ACHN (cell line): ENCODE results near the gene TRIOBP.
"Not testable (repeated sequence)": the region's sequence is repeated elsewhere in the genome, so short reads cannot be mapped to it uniquely, and the experiment has no call there.

Source experiments
- DNase-seq: peaks from one replicate; pipeline ENCODE4 v3.0.0-alpha.2; 2015
- in situ Hi-C: cut with HindIII; loops from 2 replicates; pipeline ENCODE4 v1.10.0; 2017; ENCODE audit warnings: low sequenced_read_pairs, low pct_ligation_motif_present, low pct_unique_long_range_greater_than_20kb

The TRIOBP gene

DNA sequence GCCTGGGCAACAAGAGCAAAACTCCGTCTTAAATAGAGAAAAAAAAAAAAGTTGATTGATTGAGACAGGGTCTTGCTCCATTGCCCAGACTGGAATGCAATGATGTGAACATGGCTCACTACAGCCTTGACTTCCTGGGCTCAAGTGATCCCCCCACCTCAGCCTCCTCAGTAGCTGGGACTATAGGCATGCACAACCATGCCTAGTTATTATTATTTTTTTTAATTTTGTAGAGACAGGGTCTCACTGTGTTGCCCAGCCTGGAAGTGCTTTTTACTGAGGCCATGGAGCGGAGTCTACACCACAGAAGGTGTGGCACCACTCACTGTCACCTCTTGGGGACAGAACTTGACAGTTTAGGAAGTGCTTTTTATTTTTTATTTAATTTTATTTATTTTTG is 17.8 kb downstream of the TRIOBP start:
- no peak for DNase-seq
- in situ Hi-C loops, result no loop called here

DNA sequence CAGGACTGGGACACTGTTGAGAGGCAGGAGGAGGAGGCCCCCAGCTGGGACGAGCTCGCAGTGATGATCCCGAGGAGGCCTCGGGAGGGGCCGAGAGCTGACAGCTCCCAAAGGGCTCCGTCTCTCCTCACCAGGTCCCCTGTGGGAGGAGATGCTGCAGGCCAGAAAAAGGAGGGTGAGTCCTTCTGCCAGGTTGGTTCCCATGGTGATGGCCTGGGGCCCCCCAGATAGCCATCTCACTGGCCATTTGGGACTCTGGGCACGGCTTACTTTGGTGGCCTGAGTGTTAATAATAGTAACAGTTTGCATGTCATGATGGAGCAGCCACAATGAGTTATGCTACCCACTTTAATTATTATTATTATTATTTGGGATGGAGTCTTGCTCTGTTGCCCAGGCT is 18.9 kb downstream of the TRIOBP start:
- DNase-seq, result no peak
- in situ Hi-C loops, result no loop called here

DNA sequence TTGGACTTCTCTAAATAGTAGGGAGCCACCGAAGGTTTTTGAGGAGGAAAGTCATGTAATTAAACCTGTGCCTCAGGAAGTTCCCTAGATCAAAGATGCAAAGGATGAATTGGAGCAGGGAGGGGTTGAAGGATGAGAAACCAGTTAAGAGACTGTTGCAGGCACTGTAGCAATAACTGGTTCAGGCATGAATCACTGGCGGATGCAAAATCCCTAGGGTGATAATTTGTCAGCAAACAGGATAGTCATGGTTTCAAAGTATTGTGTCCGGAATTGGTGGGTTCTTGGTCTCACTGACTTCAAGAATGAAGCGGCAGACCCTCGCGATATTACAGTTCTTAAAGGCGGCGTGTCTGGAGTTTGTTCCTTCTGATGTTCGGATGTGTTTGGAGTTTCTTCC is 19.9 kb downstream of the TRIOBP start:
- no peak for DNase-seq
- in situ Hi-C loops, result no loop called here

DNA sequence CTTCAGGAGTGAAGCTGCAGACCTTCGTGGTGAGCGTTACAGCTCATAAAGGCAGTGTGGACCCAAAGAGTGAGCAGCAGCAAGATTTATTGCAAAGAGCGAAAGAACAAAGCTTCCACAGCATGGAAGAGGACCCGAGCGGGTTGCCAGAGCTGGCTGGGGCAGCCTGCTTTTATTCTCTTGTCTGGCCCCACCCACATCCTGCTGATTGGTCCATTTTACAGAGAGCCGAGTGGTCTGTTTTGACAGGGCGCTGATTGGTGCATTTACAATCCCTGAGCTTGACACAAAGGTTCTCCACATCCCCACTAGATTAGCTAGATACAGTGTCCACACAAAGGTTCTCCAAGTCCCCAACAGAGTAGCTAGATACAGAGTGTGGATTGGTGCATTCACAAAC is 20.4 kb downstream of the TRIOBP start:
- in situ Hi-C loops, DNase-seq: not testable (repeated sequence)

DNA sequence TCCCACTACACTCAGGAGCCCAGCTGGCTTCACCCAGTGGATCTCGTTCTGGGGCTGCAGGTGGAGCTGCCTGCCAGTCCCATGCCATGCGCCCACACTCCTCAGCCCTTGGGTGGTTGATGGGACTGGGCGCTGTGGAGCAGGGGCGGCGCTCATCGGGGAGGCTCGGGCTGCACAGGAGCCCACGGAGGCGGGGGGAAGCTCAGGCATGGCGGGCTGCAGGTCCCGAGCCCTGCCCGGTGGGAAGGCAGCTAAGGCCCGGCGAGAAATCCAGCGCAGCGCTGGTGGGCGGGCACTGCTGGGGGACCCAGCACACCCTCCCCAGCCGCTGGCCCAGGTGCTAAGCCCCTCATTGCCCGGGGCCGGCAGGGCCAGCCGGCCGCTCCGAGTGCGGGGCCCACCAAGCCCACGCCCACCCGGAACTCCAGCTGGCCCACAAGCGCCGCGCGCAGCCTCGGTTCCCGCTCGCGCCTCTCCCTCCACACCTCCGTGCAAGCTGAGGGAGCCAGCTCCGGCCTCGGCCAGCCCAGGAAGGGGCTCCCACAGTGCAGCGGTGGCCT is 21.0 kb downstream of the TRIOBP start:
- DNase-seq, in situ Hi-C loops: not testable (repeated sequence)

DNA sequence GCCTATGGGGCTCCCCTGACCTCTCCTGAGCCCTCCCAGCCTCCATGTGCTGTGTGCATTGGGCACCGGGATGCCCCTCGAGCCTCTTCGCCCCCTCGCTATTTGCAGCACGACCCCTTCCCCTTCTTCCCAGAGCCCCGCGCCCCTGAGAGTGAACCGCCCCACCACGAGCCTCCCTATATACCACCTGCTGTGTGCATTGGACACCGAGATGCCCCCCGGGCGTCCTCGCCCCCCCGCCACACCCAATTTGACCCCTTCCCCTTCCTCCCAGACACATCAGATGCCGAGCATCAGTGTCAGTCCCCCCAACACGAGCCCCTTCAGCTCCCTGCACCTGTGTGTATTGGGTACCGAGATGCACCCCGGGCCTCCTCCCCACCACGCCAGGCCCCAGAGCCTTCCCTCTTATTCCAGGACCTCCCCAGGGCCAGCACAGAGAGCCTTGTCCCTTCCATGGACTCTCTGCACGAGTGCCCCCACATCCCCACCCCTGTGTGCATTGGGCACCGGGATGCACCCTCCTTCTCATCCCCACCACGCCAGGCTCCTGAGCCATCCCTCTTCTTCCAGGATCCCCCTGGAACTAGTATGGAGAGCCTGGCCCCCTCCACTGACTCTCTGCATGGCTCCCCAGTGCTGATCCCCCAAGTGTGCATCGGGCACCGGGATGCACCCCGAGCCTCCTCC is 28.8 kb downstream of the TRIOBP start:
- in situ Hi-C loops, result no loop called here
- no peak for DNase-seq

DNA sequence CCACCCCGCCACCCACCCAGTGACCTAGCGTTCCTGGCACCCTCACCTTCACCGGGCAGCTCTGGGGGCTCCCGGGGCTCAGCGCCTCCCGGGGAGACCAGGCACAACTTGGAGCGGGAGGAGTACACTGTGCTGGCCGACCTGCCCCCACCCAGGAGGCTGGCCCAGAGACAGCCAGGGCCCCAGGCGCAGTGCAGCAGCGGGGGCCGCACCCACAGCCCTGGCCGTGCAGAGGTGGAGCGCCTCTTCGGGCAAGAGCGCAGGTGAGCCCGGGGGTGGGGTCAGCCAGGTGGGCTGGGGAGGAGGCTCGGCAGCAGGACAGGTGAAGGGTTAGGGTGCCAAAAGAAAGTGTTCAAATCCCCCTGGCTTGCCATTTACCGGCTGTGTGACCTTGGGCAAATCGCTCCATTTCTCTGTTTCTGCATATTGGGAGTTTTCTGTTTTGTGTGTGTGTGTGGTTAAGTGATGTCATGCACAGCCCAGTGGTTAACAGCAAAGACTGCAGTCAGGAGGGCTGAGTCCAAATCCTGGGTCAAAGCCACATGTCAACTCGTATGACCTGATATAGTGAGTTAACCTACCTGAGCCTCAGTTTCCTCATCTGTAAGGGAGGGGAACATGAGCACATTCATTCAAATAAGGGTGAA is 29.5 kb downstream of the TRIOBP start:
- DNase-seq, result no peak
- in situ Hi-C loops, result no loop called here

DNA sequence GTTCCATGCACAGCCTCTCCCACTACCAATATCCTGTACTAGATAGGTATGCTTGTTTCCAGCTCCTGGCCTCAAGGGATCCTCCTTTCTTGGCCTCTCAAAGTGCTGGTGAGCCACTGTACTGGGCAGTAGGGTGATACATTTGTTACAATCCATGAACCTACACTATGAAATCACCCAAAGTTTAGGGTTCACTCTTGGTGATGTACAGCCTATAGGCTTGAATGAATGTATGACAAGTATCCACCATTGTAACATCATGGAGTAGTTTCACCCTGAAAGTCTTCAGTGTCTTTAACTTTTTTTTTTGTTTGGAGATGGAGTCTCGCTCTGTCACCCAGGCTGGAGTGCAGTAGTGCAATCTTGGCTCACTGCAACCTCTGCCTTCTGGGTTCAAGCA is 31.8 kb downstream of the TRIOBP start:
- in situ Hi-C loops, result no loop called here

DNA sequence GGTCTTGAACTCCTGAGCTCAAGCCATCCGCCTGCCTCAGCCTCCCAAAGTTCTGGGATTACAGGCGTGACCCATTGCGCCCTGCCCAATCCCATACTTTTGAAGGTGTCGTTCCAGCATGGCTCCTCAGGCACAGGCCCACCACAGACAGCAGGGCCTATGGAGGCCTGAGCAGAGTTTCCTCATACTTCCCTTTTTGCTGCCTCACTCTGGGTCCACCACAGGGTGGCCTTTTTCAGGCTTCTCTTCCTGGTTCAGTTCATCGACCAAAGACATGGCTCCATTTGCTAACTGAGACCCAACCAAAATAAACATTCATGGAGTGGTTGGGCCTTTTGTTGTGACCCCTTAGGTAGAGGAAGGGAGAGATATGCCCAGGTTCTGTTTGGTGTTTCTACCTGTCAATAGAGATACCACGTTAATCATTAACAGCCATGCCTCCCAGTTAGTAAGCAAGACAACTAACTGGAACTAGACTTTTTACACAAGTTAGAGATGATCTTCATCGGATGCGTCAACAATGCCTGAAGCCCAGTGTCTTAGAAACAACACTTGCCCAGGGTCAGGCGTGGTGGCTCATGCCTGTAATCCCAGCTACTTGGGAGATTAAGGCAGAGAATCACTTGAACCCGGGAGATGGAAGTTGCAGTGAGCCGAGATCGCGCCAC is 35.1 kb downstream of the TRIOBP start:
- peak; percentile 42 for DNase-seq
- in situ Hi-C loops, result no loop called here

More for the DNA sequence above, 31.8 kb downstream of the TRIOBP start:
- no peak for DNase-seq

DNA sequence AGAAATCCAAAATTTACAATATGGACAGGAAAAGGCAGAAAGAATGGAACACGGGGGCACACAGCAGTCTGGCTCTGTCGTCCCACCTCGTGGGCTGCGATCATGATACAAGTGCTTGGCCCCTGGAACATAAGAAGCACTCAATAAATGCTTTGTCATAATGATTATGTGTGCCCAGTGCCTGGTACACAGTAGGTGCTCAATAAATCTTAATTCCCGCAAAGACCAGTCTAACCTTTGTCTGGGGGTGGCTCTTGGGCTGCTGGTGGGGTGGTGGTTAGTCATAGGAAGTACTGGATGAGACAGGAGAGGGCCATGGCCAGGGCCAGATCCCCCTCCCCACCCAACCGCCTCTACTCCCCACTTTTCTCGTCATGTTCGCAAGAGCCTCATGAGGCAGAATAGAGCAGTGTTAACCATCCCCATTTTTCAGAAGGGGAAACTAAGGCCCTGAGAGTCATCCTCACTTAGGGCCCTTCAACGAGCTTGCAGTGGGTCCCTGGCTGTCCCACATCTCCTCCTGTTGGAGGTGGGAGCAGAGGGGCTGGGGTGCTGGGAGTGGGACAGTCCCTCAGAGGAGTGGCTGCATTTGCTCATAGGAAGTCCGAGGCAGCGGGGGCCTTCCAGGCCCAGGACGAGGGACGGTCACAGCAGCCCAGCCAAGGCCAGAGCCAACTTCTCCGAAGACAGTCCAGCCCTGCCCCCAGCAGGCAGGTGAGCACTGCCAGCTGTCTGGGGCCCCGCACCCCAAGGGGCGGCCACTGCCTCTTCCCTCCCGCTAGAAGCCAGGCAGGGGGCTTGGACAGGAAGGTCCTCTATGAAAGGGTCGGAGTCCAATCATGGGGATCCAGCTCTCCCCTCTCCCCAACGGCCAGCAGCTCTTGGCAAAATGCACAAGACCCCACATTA is 36.1 kb downstream of the TRIOBP start:
- in situ Hi-C loops, result no loop called here
- no peak for DNase-seq

DNA sequence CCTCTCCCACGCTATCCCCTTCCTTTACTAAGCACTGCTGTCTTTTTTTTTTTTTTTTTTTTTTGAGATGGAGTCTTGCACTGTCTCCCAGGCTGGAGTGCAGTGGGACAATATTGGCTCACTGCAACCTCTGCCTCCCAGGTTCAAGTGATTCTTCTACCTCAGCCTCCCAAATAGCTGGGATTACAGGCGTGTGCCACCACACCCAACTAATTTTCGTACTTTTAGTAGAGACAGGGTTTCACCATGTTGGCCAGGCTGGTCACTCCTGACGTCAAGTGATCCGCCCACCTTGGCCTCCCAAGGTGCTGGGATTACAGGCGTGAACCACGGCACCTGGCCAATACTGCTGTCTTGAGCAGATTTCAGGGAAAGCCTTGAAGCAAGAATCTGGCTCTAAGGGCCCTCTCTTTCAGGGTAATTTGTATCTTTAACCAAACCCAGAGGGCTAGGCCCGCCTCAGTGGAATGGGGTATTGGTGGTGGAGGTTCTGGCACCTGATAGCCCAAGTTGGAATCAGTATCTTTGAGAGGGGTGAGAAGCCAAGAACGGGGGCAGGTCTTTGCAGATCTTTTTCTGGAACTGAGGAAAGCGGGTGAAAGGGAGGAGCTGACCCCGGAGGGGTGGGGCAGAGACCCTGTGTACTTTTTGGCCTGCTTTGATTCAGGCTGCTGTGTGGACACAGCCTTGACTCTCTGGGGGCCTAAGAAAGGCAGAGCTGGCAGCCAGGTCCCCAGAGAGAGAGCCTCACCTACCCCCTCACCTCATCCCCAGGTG is 37.0 kb downstream of the TRIOBP start:
- no peak for DNase-seq

DNA sequence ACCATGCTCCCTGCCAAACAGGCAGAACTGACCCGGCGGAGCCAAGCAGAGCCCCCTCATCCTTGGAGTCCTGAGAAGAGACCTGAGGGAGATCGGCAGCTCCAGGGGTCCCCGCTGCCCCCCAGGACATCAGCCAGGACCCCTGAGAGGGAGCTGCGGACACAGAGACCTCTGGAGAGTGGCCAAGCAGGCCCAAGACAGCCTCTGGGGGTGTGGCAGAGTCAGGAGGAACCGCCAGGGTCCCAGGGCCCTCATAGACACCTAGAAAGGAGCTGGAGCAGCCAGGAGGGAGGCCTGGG is 37.5 kb downstream of the TRIOBP start:
- no peak for DNase-seq
- in situ Hi-C loops, result no loop called here

More for the DNA sequence above, 37.0 kb downstream of the TRIOBP start:
- in situ Hi-C loops, result no loop called here

DNA sequence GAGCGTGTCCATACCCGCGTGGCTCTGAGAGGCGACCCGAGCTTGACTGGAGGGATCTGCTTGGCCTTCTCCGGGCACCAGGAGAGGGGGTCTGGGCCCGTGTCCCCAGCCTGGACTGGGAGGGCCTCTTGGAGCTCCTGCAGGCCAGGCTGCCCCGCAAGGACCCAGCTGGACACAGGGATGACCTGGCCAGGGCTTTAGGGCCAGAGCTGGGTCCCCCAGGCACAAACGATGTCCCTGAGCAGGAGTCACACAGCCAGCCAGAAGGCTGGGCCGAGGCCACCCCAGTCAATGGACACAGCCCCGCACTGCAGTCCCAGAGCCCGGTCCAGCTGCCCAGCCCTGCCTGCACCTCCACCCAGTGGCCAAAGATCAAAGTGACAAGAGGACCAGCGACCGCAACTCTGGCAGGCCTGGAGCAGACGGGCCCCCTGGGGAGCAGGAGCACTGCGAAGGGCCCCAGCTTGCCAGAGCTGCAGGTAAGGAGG is 38.2 kb downstream of the TRIOBP start:
- DNase-seq, result peak; percentile 44

DNA sequence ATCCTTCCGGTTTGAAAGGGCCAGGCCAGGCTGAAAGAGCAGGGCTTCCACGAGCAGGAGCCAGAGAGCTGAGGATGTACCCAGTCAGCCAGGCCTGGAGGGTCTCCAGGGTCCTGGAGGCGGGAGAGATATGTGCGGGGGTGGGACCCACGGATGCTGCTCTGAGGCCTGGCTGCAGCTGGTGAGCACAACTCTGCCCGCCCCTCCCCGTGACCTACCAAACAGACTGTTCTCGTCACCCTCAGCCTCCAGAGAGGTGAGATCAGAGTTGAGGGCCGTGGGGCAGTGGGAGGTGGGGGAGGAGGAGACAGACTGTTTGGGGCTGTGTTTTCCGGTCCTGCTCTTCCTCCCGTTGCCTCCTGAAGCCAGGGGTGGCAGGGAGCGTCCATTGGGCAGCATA is 42.2 kb downstream of the TRIOBP start:
- DNase-seq, result no peak
- in situ Hi-C loops, result no loop called here

More for the DNA sequence above, 38.2 kb downstream of the TRIOBP start:
- in situ Hi-C loops, result no loop called here

DNA sequence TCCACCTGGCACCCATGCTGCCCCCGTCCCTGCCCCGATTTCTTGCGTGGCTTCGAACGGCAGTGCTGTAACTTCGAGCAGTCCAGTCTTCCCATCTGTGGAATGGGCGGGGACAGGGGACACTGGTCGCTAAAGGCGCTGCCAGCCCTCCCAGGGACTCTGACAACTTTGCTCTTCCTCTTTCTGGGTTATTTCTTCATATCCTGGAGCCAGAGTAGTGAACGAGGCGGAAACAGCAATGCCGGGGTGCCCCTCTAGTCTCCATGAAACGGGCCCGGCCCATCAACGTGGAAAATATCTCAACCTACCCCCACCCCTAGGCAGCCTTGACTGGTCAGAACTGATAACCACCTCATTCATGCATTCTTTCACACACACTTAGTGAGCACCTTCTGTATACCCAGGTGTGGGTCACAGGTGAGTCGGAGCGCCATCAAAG is 42.8 kb downstream of the TRIOBP start:
- in situ Hi-C loops, result no loop called here
- DNase-seq, result no peak

DNA sequence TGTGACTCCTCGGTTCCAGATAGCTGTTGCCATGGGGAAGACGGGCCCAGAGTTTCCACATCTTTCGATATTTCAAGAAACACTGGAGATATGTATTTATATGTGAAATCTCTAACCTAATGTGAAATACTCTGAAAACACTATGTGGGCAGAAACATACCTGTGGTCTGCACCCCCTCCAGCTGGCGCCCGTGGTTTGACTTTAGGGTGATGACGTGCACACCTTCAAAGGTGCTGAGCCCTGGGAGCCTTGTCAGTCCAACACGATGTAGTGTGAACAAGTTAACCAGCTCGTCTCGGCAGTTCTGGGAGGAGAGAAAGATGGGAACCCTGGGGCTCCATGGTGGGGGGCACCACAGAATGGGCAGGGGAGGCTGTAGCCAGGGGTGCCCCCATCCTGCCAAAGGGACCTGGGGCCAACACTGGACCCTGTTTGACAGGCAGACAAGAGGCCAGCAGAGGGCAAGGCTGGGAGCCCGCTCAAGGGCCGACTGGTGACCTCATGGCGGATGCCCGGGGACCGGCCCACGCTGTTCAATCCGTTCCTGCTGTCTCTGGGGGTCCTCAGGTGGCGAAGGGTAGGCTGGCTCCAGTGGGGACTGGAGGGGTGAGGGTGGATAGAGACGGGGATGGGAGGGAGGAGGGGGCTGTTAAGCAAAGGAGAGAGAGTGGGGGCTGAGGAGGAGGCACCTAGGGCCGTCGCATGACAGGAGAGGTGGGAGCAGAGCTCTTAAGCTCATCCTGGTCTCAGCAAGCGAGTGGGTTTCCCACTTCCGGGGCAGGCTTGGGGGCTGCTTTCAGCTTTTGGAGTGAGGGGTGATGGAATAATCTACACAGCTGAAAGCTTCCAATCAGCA is 43.8 kb downstream of the TRIOBP start:
- DNase-seq, result no peak
- in situ Hi-C loops, result no loop called here

DNA sequence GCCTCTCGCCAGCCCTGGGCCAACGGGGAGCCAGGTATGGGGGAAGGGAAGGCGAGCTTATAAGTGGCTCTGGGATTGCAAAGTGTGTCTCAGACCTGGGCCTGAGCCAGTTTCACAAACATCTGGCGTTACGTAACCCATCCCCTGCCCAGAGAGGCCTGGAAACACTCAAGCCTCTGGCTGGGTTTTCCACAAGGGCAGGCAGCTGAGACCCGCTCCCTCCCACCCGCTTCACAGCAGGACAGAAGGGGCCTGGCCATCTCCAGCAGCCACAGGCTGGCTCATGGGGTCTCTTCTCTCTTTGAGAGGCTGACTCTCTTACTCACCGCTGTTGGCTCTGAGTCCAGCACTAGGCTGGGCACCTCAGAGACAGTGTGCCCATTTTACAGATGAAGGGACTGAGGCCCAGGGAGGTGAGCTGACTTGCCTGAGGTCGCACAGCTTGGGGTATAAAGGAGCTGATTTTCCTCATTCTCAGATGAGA is 44.5 kb downstream of the TRIOBP start:
- DNase-seq, result no peak
- in situ Hi-C loops, result no loop called here
